ENCODE measurements around the gene HOXA6. TPM values are rescaled to one million over a fixed set of nuclear protein-coding genes. Genes with fewer than 3 reads are reported as not detected.

HOXA6 gene
- total RNA-seq, 2 experiments from 2014 or later = not detected

GRCh38 chr7:27138985-27139333 lies 8.6 kb downstream of the HOXA6 start:
- no peaks in the 10 kb centered on the region for H3K36me3 Mint-ChIP-seq (ENCODE audit: low read depth)
- no peak overlapping the region for H3K27ac Mint-ChIP-seq
- no peak for DNase-seq
- H3K4me3 Mint-ChIP-seq = no peak overlapping the region
- POLR2A ChIA-PET = no interaction called here
- H3K27me3 Mint-ChIP-seq = peaks cover 41% of the 10 kb centered on the region
- peaks cover 18% of the 10 kb centered on the region for H3K4me1 Mint-ChIP-seq
- H3K9me3 Mint-ChIP-seq = no peaks in the 10 kb centered on the region
- CTCF ChIA-PET = no interaction called here

- no peaks in the 10 kb centered on the region for H3K36me3 Mint-ChIP-seq (ENCODE audit: low read depth)
- H3K27ac Mint-ChIP-seq = no peak overlapping the region
- no peak for DNase-seq
- POLR2A ChIA-PET = no interaction called here
- CTCF ChIA-PET = no interaction called here
- no peaks in the 10 kb centered on the region for H3K9me3 Mint-ChIP-seq
- H3K4me1 Mint-ChIP-seq = peaks cover 20% of the 10 kb centered on the region
- H3K27me3 Mint-ChIP-seq = peaks cover 44% of the 10 kb centered on the region
- H3K4me3 Mint-ChIP-seq = no peak overlapping the region
Measured at GRCh38 chr7:27138472-27138871, 9.1 kb downstream of the HOXA6 start.

- peaks cover 50% of the 10 kb centered on the region for H3K27me3 Mint-ChIP-seq
- no peaks in the 10 kb centered on the region for H3K9me3 Mint-ChIP-seq
- no peak overlapping the region for H3K4me3 Mint-ChIP-seq
- H3K4me1 Mint-ChIP-seq = peaks cover 20% of the 10 kb centered on the region
- ChIA-PET POLR2A (no interaction called here), CTCF (no interaction called here)
- no peaks in the 10 kb centered on the region for H3K36me3 Mint-ChIP-seq (ENCODE audit: low read depth)
- no peak for DNase-seq
- H3K27ac Mint-ChIP-seq = no peak overlapping the region
Measured at GRCh38 chr7:27137640-27138315, 9.8 kb downstream of the HOXA6 start.

GRCh38 chr7:27134392-27134791 lies 13.2 kb downstream of the HOXA6 start:
- Mint-ChIP-seq H3K27ac (no peak overlapping the region), H3K27me3 (peaks cover 60% of the 10 kb centered on the region), H3K36me3 (ENCODE audit: low read depth) (no peaks in the 10 kb centered on the region), H3K4me3 (no peak overlapping the region), H3K4me1 (peaks cover 20% of the 10 kb centered on the region), H3K9me3 (no peaks in the 10 kb centered on the region)
- CTCF ChIA-PET = no interaction called here
- no peak for DNase-seq
- POLR2A ChIA-PET = interaction anchor here (0.7 kb wide), 1 partner anchor 104 kb away, joined by 3 read pairs; no protein-coding TSS in a partner anchor

- peaks cover 20% of the 10 kb centered on the region for H3K4me1 Mint-ChIP-seq
- DNase-seq = no peak
- H3K27me3 Mint-ChIP-seq = peaks cover 62% of the 10 kb centered on the region
- ChIA-PET POLR2A (no interaction called here), CTCF (no interaction called here)
- no peak overlapping the region for H3K4me3 Mint-ChIP-seq
- no peak overlapping the region for H3K27ac Mint-ChIP-seq
- H3K36me3 Mint-ChIP-seq (ENCODE audit: low read depth) = no peaks in the 10 kb centered on the region
- no peaks in the 10 kb centered on the region for H3K9me3 Mint-ChIP-seq
Measured at GRCh38 chr7:27133409-27134231, 14.0 kb downstream of the HOXA6 start.

GRCh38 chr7:27132978-27133377 lies 14.6 kb downstream of the HOXA6 start:
- CTCF ChIA-PET = no interaction called here
- Mint-ChIP-seq H3K27ac (no peak overlapping the region), H3K4me3 (no peak overlapping the region), H3K27me3 (peaks cover 65% of the 10 kb centered on the region), H3K9me3 (no peaks in the 10 kb centered on the region), H3K36me3 (ENCODE audit: low read depth) (no peaks in the 10 kb centered on the region), H3K4me1 (peaks cover 20% of the 10 kb centered on the region)
- POLR2A ChIA-PET = no interaction called here
- no peak for DNase-seq

GRCh38 chr7:27132214-27132613 lies 15.4 kb downstream of the HOXA6 start:
- no peak overlapping the region for H3K4me3 Mint-ChIP-seq
- H3K27me3 Mint-ChIP-seq = peaks cover 65% of the 10 kb centered on the region
- ChIA-PET POLR2A (no interaction called here), CTCF (interaction anchor here (0.9 kb wide), 1 partner anchor 18 kb away, joined by 3 read pairs; no protein-coding TSS in a partner anchor)
- peaks cover 20% of the 10 kb centered on the region for H3K4me1 Mint-ChIP-seq
- H3K36me3 Mint-ChIP-seq (ENCODE audit: low read depth) = no peaks in the 10 kb centered on the region
- H3K27ac Mint-ChIP-seq = no peak overlapping the region
- H3K9me3 Mint-ChIP-seq = no peaks in the 10 kb centered on the region
- no peak for DNase-seq

GRCh38 chr7:27131390-27131819 lies 16.2 kb downstream of the HOXA6 start:
- H3K27ac Mint-ChIP-seq = no peak overlapping the region
- POLR2A ChIA-PET = no interaction called here

GRCh38 chr7:27130540-27131389 lies 16.8 kb downstream of the HOXA6 start, which contains the start of gene HOXA4:
Gene HOXA4 (minus strand): TSS chr7:27130757. CDS start chr7:27130733, 24 bp downstream.
- no peaks in the 10 kb centered on the region for H3K9me3 Mint-ChIP-seq
- H3K4me3 Mint-ChIP-seq = peak within 1 kb of the TSS; percentile 44
- peak; percentile 65 for DNase-seq
- CTCF ChIA-PET = interaction anchor here (0.9 to 1.3 kb wide), 2 partner anchors 20 to 449 kb away, joined by 3 to 4 read pairs; no protein-coding TSS in a partner anchor
- H3K27ac Mint-ChIP-seq = no peak within 1 kb of the TSS
- H3K36me3 Mint-ChIP-seq (ENCODE audit: low read depth) = no peaks in the 10 kb centered on the region
- POLR2A ChIA-PET = no interaction called here
- peaks cover 62% of the 10 kb centered on the region for H3K27me3 Mint-ChIP-seq
- H3K4me1 Mint-ChIP-seq = peaks cover 18% of the 10 kb centered on the region

More at GRCh38 chr7:27131390-27131819, 16.2 kb downstream of the HOXA6 start:
- peaks cover 65% of the 10 kb centered on the region for H3K27me3 Mint-ChIP-seq
- H3K4me3 Mint-ChIP-seq = peak overlapping the region; percentile 40
- H3K36me3 Mint-ChIP-seq (ENCODE audit: low read depth) = no peaks in the 10 kb centered on the region
- peaks cover 20% of the 10 kb centered on the region for H3K4me1 Mint-ChIP-seq
- DNase-seq = no peak
- no peaks in the 10 kb centered on the region for H3K9me3 Mint-ChIP-seq
- CTCF ChIA-PET = interaction anchor here (0.9 to 1.3 kb wide), 2 partner anchors 19 to 450 kb away, joined by 3 to 4 read pairs; no protein-coding TSS in a partner anchor

- ChIA-PET POLR2A (no interaction called here), CTCF (no interaction called here)
- Mint-ChIP-seq H3K9me3 (no peaks in the 10 kb centered on the region), H3K36me3 (ENCODE audit: low read depth) (no peaks in the 10 kb centered on the region), H3K27me3 (peaks cover 55% of the 10 kb centered on the region), H3K4me1 (peaks cover 12% of the 10 kb centered on the region), H3K4me3 (no peak overlapping the region), H3K27ac (no peak overlapping the region)
- DNase-seq = no peak
Measured at GRCh38 chr7:27129729-27130539, 17.6 kb downstream of the HOXA6 start.

GRCh38 chr7:27128776-27129728 lies 18.5 kb downstream of the HOXA6 start:
- no peak for DNase-seq
- Mint-ChIP-seq H3K27me3 (peaks cover 47% of the 10 kb centered on the region), H3K4me3 (no peak overlapping the region), H3K27ac (no peak overlapping the region), H3K4me1 (peaks cover 4% of the 10 kb centered on the region), H3K9me3 (no peaks in the 10 kb centered on the region), H3K36me3 (ENCODE audit: low read depth) (no peaks in the 10 kb centered on the region)
- ChIA-PET CTCF (no interaction called here), POLR2A (no interaction called here)

GRCh38 chr7:27128034-27128433 lies 19.5 kb downstream of the HOXA6 start:
- Mint-ChIP-seq H3K9me3 (no peaks in the 10 kb centered on the region), H3K4me1 (no peaks in the 10 kb centered on the region), H3K36me3 (ENCODE audit: low read depth) (no peaks in the 10 kb centered on the region), H3K27me3 (peaks cover 39% of the 10 kb centered on the region), H3K4me3 (no peak overlapping the region), H3K27ac (no peak overlapping the region)
- CTCF ChIA-PET = no interaction called here
- POLR2A ChIA-PET = no interaction called here
- no peak for DNase-seq

Data from activated CD4-positive, alpha-beta memory T cell treated with anti-CD3 and anti-CD28 coated beads, Interleukin-2, amount 10 ng/mL, durations not matched to agents 7 days and 5 days (primary cell).